Heart left ventricle (tissue), 16 donors: Measurements from ENCODE around the gene EPN2. TPM values are rescaled to one million over a fixed set of nuclear protein-coding genes. Genes with fewer than 3 reads are reported as not detected.

Experiments
- ATAC-seq, 4 donors: fragments of 200-7000 bp; cut with Tn5 transposase; one replicate each; pipeline ENCODE4 v1.9.1; 2020 to 2022; ENCODE audit warnings: moderate library complexity in 4 of 4, mild to moderate bottlenecking in 3 of 4, moderate number of reproducible peaks in 1 of 4
- DNase-seq, 5 donors: peaks; one replicate each; pipeline ENCODE4 v3.0.0-alpha.2; 2020
- H3K27ac ChIP-seq, 12 donors: fragments of 200-600 bp; sonication (generic) in 4 of 12; one replicate each; pipeline versions ENCODE4 v1.5.0 to v1.8.0; 2016 to 2022; ENCODE audit warnings: mild to moderate bottlenecking in 2 of 12
- H3K27me3 ChIP-seq, 9 donors: fragments of 200-600 bp; sonication (generic) in 2 of 9; one replicate each; pipeline versions ENCODE4 v1.5.1 to v1.8.0; 2016 to 2022; ENCODE audit warnings: mild to moderate bottlenecking in 3 of 9
- H3K36me3 ChIP-seq, 9 donors: fragments of 200-600 bp; sonication (generic) in 2 of 9; one replicate each; pipeline versions ENCODE4 v1.5.0 to v1.8.0; 2018 to 2022; ENCODE audit warnings: mild to moderate bottlenecking in 2 of 9
- H3K4me1 ChIP-seq, 12 donors: fragments of 200-600 bp; sonication (generic) in 4 of 12; one replicate each; pipeline versions ENCODE4 v1.5.0 to v1.8.0; 2016 to 2022; ENCODE audit warnings: mild to moderate bottlenecking in 3 of 12
- H3K4me3 ChIP-seq, 12 donors: fragments of 200-600 bp; sonication (generic) in 4 of 12; one replicate each; pipeline versions ENCODE4 v1.5.0 to v1.8.0; 2017 to 2022; ENCODE audit warnings: mild to moderate bottlenecking in 9 of 12, moderate library complexity in 4 of 12
- H3K9me3 ChIP-seq, 12 donors: fragments of 200-600 bp; sonication (generic) in 4 of 12; one replicate each; pipeline versions ENCODE4 v1.5.0 to v1.8.0; 2016 to 2022; ENCODE audit warnings: mild to moderate bottlenecking in 1 of 12
- POLR2A ChIP-seq, 2 donors: fragments of 450-650 bp; IDR thresholded peaks; one replicate each; pipeline ENCODE4 v1.6.1; 2017; ENCODE audit warnings: antibody characterized with exemption in 2 of 2, mild to moderate bottlenecking in 2 of 2, moderate library complexity in 2 of 2
- WGBS, 4 donors: extraction: QIAGEN DNeasy Blood & Tissue Kit in 2 of 4; methylation state at CpG; one replicate each; pipeline versions ENCODE4 v1.1.5 to v1.1.7; 2013 to 2018; 5-methylcytosine and 5-hydroxymethylcytosine counted together
- intact Hi-C, 10 donors: fragments of 100-400 bp; cut with DNase I; formaldehyde crosslinking; loops; one replicate each; pipeline versions ENCODE4 v1.11.1 to v1.14.2; 2022
- polyA plus RNA-seq, 2 donors: library from polyadenylated mRNA; stranded (reverse); fragments of 200-250 nt; gene quantifications; one replicate each; pipeline ENCODE4 v1.2.3, GENCODE V29; 2013
- total RNA-seq, 9 donors: library from RNA; depleted of rRNA in 2 of 9; stranded (reverse); fragments of >200 nt in 2 of 9; fragmentation: NEBNext Ultra II Directional in 3 of 9; extraction: Animal tissue kit (Norgen Biotek cat#: 25700) in 3 of 9; gene quantifications; one replicate each; pipeline versions ENCODE4 v1.1.0 to v1.2.4, GENCODE V29; 2016 to 2023
- TF ChIP-seq, protein P1 (sequence below), 12 donors: fragments of 200-600 bp; sonication (generic) in 4 of 12; IDR thresholded peaks; one replicate each; pipeline versions ENCODE4 v1.5.0 to v1.8.0; 2018 to 2022; ENCODE audit warnings: antibody characterized with exemption in 12 of 12, mild to moderate bottlenecking in 5 of 12
- donor health status: ischemic (EF 13 %, LVEDD 7.1; RV severe dilation, severe dysfunction).
- donor health status: healthy with polysubstance abuse.
- donor health status: DM: no; HTN: yes; CAD: no.
- donor health status: DM: no; HTN: no; CAD: no.
- donor health status: ischemic (EF 25% LVEDD 6.9; RV normal size, moderate dysfunction).
- donor health status: ischemic (EF 25% LVEDD 5.7; RV mildly dilated, moderate dysfunction).
- donor health status: healthy.
- donor health status: DM: yes; HTN: yes; CAD: no.
- donor health status: ischemic (EF 35%, LVEDD 5.7; RV mildly dilated, moderate dysfunction).
- donor health status: nonischemic (EF 11% LVEDD 7.7; RV severe dilation, severe dysfunction).
- donor health status: DM: yes; HTN: yes; CAD: no.
- donor health status: PGD.
- donor health status: ischemic (EF 29% LVEDD 5.4; RV normal size, mild dysfunction).
- donor health status: nonischemic (EF 23%, LVEDD 6.1; RV moderate dilation, normal function).

The EPN2 gene
- total and polyA plus RNA-seq, 11 donors = 26.4 to 114 (median 72.0) TPM

DNA sequence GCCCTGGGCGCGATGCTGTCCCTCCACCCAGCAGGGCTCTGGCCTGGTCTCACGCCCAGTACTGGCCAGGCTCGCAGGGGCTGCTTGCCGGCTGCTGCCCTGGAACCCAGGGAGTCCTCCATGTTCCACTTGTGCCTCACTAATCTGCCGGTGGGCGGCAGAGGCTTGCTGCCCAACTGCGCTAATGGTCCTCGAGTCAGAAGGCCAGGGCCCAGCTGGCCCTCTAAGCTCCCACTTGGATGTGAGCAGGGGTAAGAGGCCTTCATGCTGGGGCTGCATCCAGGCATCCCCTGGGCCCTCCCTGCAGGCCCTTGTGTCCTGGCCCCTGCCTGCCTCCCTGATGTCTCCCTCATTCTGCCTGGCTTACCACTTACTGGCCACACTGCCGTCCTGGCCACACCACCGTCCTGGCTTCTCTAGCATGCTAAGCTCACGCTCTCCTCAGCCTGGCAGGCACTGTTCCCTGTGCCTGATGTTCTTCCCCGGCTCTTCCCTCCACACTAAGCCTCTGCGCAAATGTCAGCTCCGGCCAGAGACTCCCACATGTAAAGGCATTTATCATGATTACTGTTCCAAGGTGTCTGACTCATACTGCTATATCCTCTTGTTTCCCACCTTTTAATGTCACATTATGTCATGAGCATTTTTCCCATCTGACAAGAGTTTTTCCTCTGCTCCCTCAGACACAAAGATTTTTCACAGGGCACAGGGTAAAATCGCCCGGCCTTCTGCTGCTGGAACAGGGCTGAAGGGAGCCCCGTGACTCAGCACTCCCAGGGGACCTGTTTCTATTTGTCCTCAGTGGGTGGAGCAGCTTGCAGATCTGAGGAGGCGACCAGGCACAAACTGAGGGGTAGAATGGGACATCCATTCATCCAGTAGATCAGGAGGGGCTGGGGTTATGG lies 109.4 kb downstream of the EPN2 start:
- H3K4me3 ChIP-seq = no peak overlapping the region
- whole genome bisulfite sequencing, 4 donors = 41 to 62% (median 55%) methylated on average over 10 to 19 of the region's 19 CpGs
- H3K27me3 ChIP-seq = no peaks in the 10 kb centered on the region
- intact Hi-C loops = loop anchor here in 1 of 10 donors (5.0 kb wide), 1 partner anchor 84 kb away; no protein-coding TSS in a partner anchor
- no peak for TF ChIP-seq POLR2A (IDR thresholded peaks at IDR 0.05)
- TF ChIP-seq, protein P1, sequence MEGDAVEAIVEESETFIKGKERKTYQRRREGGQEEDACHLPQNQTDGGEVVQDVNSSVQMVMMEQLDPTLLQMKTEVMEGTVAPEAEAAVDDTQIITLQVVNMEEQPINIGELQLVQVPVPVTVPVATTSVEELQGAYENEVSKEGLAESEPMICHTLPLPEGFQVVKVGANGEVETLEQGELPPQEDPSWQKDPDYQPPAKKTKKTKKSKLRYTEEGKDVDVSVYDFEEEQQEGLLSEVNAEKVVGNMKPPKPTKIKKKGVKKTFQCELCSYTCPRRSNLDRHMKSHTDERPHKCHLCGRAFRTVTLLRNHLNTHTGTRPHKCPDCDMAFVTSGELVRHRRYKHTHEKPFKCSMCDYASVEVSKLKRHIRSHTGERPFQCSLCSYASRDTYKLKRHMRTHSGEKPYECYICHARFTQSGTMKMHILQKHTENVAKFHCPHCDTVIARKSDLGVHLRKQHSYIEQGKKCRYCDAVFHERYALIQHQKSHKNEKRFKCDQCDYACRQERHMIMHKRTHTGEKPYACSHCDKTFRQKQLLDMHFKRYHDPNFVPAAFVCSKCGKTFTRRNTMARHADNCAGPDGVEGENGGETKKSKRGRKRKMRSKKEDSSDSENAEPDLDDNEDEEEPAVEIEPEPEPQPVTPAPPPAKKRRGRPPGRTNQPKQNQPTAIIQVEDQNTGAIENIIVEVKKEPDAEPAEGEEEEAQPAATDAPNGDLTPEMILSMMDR (IDR thresholded peaks at IDR 0.05) = no peak
- H3K4me1 ChIP-seq = peaks cover 10 to 60% (median 33%) of the 10 kb centered on the region in 12 donors
- peak overlapping the region; percentile 26 to 87 (median 74) for H3K27ac ChIP-seq
- ATAC-seq (peak; percentile 52 to 78 (median 68)), DNase-seq (peak; percentile 78 to 90 (median 82))
- H3K9me3 ChIP-seq = no peaks in the 10 kb centered on the region
- H3K36me3 ChIP-seq = no peaks in the 10 kb centered on the region

DNA sequence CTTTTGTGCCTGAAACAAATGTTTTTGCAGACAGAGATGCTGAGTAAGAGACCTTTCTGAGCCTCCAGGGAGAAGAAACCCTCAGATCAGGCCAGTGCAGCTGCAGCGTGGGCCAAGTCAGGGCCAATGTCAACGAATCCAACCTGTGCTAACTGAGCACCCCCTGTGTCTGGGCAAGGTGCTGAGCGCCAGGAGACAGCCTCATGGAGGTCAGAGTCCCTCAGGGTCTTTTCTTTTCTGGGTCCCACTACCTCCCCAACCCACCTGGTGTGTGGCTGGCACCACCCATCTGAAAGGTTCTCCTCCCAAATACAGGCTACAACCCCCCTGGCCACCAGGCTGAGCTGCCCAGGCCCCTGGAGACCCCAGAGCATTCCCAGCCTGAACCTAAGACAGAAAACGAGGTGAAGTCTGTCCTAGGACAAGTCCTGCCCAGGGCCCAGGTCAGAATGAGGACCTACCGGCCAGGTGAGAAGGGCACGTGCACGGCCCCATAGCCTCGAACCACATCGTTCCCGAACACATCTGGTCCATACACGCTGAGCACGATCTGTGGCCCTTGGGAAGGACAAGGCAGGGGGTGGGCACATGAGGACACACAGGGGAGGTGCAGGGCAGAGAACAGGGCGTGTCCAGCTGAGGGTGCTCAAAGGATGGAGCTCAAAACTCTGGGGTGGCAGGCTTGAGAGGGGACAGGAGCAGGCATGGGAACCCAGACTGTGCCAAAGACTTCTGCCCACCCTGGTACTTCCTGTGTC lies 110.3 kb downstream of the EPN2 start:
- intact Hi-C loops = loop anchor here in 1 of 10 donors (5.0 kb wide), 1 partner anchor 85 kb away; no protein-coding TSS in a partner anchor
- peak overlapping the region; percentile 26 to 87 (median 74) for H3K27ac ChIP-seq
- no peak overlapping the region for H3K4me3 ChIP-seq
- no peak for TF ChIP-seq POLR2A (IDR thresholded peaks at IDR 0.05)
- TF ChIP-seq, protein P1 (IDR thresholded peaks at IDR 0.05) = no peak
- H3K36me3 ChIP-seq = no peaks in the 10 kb centered on the region
- 58 to 88% (median 85%) methylated on average over 5 to 13 of the region's 13 CpGs for WGBS, 4 donors
- no peak for DNase-seq
- H3K9me3 ChIP-seq = no peaks in the 10 kb centered on the region
- H3K27me3 ChIP-seq = no peaks in the 10 kb centered on the region
- peaks cover 10 to 54% (median 33%) of the 10 kb centered on the region in 12 donors for H3K4me1 ChIP-seq
- ATAC-seq = no peak

DNA sequence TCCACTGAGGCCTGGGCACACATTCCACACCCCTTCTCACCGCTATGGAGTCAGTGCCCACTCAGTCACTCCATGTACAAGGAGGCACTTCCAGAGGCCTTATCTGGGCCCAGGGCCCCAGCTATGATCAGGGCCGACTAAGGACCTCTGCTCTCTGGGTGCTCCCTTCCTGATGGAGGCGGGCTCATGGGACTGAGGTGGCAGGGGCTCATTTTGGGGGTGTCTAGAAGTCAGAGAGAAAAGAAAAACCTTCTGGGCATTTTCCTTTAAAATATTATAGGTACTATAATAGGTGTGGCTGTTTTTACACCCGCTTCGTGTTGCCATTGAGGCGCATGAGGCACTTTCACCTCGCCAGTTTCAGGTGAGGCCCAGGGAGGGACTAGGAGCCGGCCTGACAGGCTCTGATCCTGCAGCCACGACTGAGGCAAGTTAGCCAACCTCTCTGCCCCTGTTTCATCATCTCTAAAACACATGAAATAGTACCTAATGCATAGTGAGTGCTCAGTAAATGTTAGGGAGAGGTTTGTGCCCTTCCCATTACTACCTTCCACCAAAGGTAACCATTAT lies 111.0 kb downstream of the EPN2 start:
- H3K4me1 ChIP-seq = peaks cover 10 to 48% (median 33%) of the 10 kb centered on the region in 12 donors
- 87 to 93% (median 89%) methylated on average over 9 of the region's 9 CpGs for WGBS, 4 donors
- intact Hi-C loops = loop anchor here in 1 of 10 donors (5.0 kb wide), 1 partner anchor 86 kb away; no protein-coding TSS in a partner anchor
- ATAC-seq (no peak), DNase-seq (peak in 1 of 5 donors; percentile 7)
- peak overlapping the region in 1 of 12 donors; percentile 87 for H3K27ac ChIP-seq
- no peak for TF ChIP-seq POLR2A (IDR thresholded peaks at IDR 0.05)
- TF ChIP-seq, protein P1 (IDR thresholded peaks at IDR 0.05) = no peak
- no peaks in the 10 kb centered on the region for H3K36me3 ChIP-seq
- H3K9me3 ChIP-seq = no peaks in the 10 kb centered on the region
- H3K27me3 ChIP-seq = no peaks in the 10 kb centered on the region
- no peak overlapping the region for H3K4me3 ChIP-seq
